ENCODE data around the gene GPRC5D.

Gene GPRC5D

DNA sequence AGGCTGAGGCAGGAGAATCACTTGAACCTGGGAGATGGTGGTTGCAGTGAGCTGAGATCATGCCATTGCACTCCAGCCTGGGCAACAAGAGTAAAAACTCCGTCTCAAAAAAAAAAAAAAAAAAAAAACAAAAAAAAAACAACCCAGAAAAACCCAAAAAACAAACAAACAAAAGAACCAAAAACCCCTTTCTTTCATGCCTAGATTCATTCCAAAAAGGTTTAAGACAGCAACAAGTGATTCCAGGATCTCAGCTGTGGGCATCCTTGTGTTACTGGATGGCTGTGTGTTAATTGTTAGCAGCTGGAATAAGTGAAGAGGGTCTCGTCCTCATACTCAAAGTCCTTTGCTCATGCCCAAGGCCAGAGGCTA is 51.2 kb downstream of the GPRC5D start:
- H3K4me1 ChIP-seq (ENCODE audit: insufficient read depth, low read length), result no peaks in the 10 kb centered on the region; the same call in 1 of the 2 replicates
- no peak overlapping the region for H3K9ac ChIP-seq (ENCODE audit: low read depth, low read length)
- H3K9me3 ChIP-seq (ENCODE audit: control insufficient read depth, insufficient read depth, low read length), result no peaks in the 10 kb centered on the region
- no peaks in the 10 kb centered on the region for H3K36me3 ChIP-seq (ENCODE audit: insufficient read depth, low read length)

DNA sequence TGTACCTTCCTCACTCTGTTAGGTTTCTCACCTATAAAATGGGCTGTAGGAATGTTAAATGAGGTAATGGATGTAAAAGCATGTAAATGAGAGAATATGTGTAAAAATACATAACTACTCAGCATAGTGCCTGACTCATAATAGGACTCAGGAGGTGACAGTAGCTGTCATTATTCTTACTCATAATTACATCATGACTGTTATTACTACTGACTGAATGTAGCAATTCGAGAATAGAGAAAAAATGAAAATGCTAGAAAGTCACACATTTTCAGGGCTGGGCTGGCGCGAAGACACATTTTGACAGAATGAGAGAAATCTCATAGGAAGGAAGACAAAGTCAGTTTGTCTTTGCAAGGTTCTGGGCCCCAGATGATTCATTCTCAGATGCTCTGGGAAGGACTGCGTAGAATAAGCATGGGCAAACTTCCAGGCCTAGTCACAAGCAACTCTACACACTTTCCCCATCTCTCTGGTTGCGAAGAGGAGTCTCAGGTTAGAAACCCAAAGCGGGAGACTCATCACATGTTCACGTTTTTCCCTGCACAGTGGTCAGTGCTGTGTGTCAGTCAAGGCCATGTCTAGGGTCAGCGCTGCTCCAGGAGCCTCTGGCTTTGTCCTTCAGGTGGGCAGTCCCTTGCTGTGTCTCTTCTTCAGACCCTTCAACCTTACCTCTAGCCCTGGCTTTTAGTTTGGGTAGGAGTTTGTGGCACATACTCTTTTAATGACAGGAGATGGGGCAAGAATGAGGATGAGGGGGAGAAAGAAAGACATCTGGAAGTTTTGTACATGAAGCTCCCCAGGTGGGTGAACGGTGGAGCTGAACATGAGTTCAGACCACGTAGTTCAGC is 52.2 kb downstream of the GPRC5D start:
- Histone ChIP-seq H3K9me3 (ENCODE audit: control insufficient read depth, insufficient read depth, low read length) (no peaks in the 10 kb centered on the region), H3K4me1 (ENCODE audit: insufficient read depth, low read length) (no peaks in the 10 kb centered on the region; the same call in 1 of the 2 replicates), H3K36me3 (ENCODE audit: insufficient read depth, low read length) (no peaks in the 10 kb centered on the region), H3K9ac (ENCODE audit: low read depth, low read length) (no peak overlapping the region)

DNA sequence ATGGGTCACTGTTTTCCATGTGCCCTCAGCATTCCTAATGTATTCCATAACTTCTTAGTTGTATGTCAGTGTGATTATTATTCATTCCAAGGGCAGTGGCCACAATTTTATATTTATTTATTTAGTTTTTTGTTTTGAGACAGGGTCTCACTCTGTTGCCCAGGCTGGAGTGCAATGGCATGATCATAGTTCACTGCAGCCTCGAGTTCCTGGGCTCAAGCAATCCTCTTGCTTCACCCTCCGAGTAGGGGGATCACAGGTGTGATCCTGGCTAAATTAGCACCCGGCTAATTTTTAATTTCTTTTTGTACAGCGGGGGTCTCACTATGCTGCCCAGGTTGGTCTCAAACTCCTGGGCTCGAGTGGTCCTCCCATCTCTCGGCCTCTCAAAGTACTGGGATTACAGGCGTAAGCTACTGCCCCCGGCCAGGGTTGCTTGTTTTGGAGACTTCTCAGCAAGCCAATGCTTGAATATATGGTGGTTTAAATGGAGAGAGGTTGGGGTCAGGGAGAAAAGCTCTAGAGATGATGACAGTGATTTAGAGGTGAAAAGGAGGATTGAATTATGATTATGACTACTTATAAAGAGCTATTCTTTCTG is 53.0 kb downstream of the GPRC5D start:
- no peaks in the 10 kb centered on the region; the same call in 1 of the 2 replicates for H3K4me1 ChIP-seq (ENCODE audit: insufficient read depth, low read length)
- H3K9ac ChIP-seq (ENCODE audit: low read depth, low read length), result no peak overlapping the region
- no peaks in the 10 kb centered on the region for H3K36me3 ChIP-seq (ENCODE audit: insufficient read depth, low read length)
- H3K9me3 ChIP-seq (ENCODE audit: control insufficient read depth, insufficient read depth, low read length), result no peaks in the 10 kb centered on the region

DNA sequence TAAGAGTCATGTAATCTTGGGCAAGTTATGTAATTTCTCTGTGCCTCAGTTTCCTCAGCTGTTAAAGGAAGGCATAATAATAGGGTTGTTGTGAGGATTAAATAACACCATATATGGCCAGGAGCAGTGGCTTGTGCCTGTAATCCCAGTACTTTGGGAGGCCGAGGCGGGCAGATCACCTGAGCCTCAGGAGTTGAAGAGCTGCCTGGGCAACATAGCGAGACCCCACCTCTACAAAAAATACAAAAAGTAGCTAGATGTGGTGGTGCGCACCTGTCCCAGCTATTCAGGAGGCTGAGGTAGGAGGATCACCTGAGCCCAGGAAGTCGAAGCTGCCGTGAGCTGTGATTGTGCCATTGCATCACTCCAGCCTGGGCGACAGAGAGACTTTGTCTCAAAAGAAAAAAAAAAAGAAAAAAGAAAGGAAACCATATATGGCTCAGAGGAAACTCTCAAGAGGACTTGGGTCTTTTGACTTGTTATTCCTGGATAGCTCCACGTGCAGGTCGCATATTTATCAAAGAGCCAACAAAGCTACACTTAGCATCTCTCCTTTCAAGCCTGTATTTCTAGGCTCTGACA is 53.7 kb downstream of the GPRC5D start:
- H3K9me3 ChIP-seq (ENCODE audit: control insufficient read depth, insufficient read depth, low read length), result no peaks in the 10 kb centered on the region

DNA sequence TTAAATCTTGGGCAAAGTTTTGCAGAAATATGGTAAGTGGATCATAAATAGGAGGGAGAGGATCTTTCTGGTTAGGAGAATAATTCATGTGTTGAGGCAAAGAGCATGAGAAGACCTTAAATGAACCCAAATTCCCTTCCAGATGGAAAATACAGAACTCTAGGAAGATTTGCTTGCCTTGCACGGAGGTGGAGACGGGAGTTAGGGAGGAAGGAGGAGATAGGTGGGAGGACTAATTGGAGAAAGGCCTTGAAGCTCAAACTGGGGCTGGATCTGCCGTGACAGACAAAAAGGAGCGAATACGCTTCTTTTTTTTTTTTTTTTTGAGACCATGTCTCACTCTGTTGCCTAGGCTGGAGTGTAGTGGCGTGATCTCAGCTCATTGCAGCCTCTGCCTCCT is 54.7 kb downstream of the GPRC5D start:
- H3K4me1 ChIP-seq (ENCODE audit: insufficient read depth, low read length), result peaks cover 3% of the 10 kb centered on the region; the same call in 1 of the 2 replicates
- H3K36me3 ChIP-seq (ENCODE audit: insufficient read depth, low read length), result no peaks in the 10 kb centered on the region
- H3K9me3 ChIP-seq (ENCODE audit: control insufficient read depth, insufficient read depth, low read length), result no peaks in the 10 kb centered on the region
- H3K9ac ChIP-seq (ENCODE audit: low read depth, low read length), result no peak overlapping the region

More for the DNA sequence above, 53.7 kb downstream of the GPRC5D start:
- Histone ChIP-seq H3K9ac (ENCODE audit: low read depth, low read length) (no peak overlapping the region), H3K36me3 (ENCODE audit: insufficient read depth, low read length) (no peaks in the 10 kb centered on the region), H3K4me1 (ENCODE audit: insufficient read depth, low read length) (peaks cover 3% of the 10 kb centered on the region; the same call in 1 of the 2 replicates)

DNA sequence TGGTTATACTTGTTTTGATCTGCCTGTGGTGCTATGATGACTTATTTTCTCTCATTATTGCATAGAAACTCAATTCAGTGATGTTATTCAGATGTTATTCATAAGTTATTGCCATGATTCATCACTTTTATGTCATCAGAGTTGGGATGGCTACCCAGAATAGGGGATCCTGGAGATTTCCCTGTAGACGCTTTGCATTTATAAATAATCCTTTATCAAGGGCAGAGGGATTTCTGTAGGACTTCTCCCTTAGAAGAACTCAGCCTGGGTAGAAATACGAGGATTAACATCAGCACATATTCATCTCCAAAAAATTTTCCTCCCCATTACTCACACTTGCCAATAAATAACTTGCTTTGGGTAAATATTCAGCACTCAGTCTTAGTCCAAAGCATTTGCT is 55.7 kb downstream of the GPRC5D start:
- Histone ChIP-seq H3K9me3 (ENCODE audit: control insufficient read depth, insufficient read depth, low read length) (no peaks in the 10 kb centered on the region), H3K4me1 (ENCODE audit: insufficient read depth, low read length) (peaks cover 3% of the 10 kb centered on the region; the same call in 1 of the 2 replicates), H3K36me3 (ENCODE audit: insufficient read depth, low read length) (no peaks in the 10 kb centered on the region), H3K9ac (ENCODE audit: low read depth, low read length) (no peak overlapping the region)

DNA sequence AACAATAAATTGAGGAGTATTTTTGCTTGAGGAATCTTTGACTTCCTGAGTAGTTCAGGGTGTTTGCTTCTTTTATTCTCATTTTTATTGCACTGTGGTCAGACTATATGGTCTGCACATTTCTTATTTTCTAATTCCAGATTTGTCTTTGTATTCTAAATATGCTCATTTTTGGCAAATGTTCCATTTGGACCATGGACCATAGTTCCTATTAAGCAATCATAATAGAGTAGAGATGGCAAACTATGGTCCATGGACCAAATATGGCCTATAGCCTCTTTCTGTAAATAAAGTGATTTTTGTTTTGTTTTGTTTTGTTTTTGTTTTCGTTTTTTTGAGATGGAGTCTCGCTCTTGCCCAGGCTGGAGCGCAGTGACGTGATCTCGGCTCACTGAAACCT is 58.5 kb downstream of the GPRC5D start:
- H3K9ac ChIP-seq (ENCODE audit: low read depth, low read length), result no peak overlapping the region
- H3K4me1 ChIP-seq (ENCODE audit: insufficient read depth, low read length), result 0 out of 2 replicates have a peak, but pooled peaks cover 3% of the 10 kb centered on the region
- H3K9me3 ChIP-seq (ENCODE audit: control insufficient read depth, insufficient read depth, low read length), result no peaks in the 10 kb centered on the region
- H3K36me3 ChIP-seq (ENCODE audit: insufficient read depth, low read length), result no peaks in the 10 kb centered on the region

DNA sequence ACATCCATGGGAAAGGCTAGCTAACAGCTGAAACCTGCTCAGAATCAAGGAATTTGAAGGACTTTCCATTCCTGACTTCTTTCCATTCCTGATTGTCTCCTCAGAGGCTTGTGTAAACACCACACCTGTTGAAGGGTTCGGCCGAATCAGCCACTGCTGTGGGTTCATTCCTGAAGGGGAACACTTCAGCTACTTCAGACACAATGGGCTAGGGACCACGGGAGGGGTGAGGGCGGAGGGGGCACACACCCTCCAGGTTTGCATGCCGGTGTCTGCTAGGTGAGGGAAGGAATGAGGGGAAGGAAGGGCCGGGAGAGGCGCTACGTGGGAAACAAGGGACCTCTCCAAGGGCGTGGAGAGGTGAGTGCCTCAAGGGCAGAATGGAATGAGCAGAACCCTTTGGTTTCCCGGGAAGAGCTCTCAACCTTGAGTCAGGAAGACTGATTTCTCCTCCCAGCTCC is 59.3 kb downstream of the GPRC5D start:
- Histone ChIP-seq H3K36me3 (ENCODE audit: insufficient read depth, low read length) (no peaks in the 10 kb centered on the region), H3K9ac (ENCODE audit: low read depth, low read length) (no peak overlapping the region; the same call in 1 of the 2 replicates), H3K9me3 (ENCODE audit: control insufficient read depth, insufficient read depth, low read length) (no peaks in the 10 kb centered on the region), H3K4me1 (ENCODE audit: insufficient read depth, low read length) (peaks cover 3% of the 10 kb centered on the region; the same call in 1 of the 2 replicates)

DNA sequence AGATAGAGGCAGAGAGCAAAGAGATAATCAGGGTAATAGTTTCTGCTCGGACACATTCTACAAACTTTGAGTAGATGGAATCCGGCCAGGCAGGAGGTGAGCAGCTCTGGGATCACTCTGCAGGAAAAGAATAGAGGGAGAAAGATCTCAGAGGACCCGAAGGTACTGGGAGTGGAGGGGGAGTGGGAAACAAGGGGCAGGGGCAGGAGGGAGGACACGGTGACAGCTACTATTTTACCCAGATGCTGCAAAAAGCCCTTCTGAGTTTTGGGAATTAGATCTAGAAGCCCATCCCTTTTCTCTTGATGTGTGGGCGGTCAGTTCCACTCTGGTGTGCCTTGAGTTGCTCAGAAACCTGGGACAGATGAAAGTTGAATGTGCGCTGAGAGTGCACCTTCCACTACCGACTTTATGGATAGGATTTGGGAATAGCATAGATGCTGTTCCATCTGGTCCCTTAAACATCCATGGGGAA is 60.1 kb downstream of the GPRC5D start:
- no peaks in the 10 kb centered on the region for H3K9me3 ChIP-seq (ENCODE audit: control insufficient read depth, insufficient read depth, low read length)
- H3K9ac ChIP-seq (ENCODE audit: low read depth, low read length), result peak overlapping the region; percentile 53; the same call in 1 of the 2 replicates
- no peaks in the 10 kb centered on the region for H3K36me3 ChIP-seq (ENCODE audit: insufficient read depth, low read length)
- H3K4me1 ChIP-seq (ENCODE audit: insufficient read depth, low read length), result peaks cover 3% of the 10 kb centered on the region; the same call in 1 of the 2 replicates

DNA sequence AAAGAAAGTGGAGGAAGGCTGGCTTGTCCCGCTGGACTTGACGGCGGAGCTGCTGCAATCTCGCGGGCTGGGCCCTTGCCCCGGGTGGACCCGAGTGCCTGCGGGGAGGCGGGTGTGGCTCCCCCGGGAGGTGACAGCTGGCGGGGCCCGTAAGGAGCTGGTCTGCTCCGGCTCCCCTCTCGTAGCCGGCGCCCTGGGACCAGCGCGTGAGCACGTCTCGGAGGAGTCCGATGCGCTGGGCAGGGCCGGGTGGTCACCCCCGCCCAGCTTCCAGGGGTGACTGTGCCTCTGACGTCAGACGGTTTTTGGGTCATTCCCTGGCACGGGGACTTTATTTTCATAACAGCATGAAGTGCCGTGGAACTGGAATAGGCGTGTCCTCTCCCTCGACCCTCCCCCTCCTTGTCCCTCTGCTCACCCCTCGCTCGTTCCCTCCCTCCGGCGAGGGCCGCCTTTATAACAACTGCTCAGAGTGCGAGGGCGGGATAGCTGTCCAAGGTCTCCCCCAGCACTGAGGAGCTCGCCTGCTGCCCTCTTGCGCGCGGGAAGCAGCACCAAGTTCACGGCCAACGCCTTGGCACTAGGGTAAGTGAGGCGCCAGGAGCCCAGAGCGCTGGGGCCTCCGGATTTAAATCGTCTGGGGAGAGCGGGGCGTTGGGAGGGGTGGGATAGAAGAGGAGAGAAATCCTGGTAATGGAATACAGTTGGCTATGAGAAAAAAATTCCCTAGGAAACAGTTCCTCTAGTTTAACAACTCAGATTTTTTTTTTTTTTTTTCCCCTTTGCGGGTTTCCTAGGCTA is 60.7 kb downstream of the GPRC5D start, which contains the start of gene GPRC5A:
Gene GPRC5A (plus strand): TSS at position 483 of the 801 bp plus-strand sequence. CDS start 16,688 bp downstream, outside the sequence.
- Histone ChIP-seq H3K36me3 (ENCODE audit: insufficient read depth, low read length) (no peaks in the 10 kb centered on the region), H3K9me3 (ENCODE audit: control insufficient read depth, insufficient read depth, low read length) (no peaks in the 10 kb centered on the region; the same call in 1 of the 2 replicates), H3K9ac (ENCODE audit: low read depth, low read length) (peak within 1 kb of the TSS; percentile 53), H3K4me1 (ENCODE audit: insufficient read depth, low read length) (peaks cover 3% of the 10 kb centered on the region; the same call in 1 of the 2 replicates)

Measured in ES-I3 (cell line).